ENCODE results near the gene SLC36A3. TPM values are rescaled to one million over a fixed set of nuclear protein-coding genes. Genes with fewer than 3 reads are reported as not detected.

The SLC36A3 gene
- total RNA-seq, 2 experiments from 2014 or later = not detected

DNA sequence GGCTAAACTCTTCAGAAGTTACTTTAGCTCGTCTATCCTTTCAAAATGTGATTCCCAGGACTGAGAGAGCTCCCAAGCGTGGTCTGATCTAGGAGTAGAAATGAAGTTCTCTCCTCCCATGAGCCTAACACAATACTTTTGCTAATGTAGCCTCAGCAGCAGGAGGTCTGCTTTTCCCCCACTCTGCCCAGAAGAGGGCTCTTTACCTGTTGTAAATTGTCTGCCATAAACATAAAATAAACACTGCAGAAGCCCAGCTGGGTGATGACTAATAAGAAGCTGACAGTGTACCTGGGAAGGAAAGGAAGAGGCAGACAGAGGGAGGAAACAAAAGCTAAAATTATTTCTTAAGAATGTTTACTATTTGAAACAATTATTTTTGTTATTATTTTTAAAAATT is 15.4 kb downstream of the SLC36A3 start:
- intact Hi-C loops (cut with micrococcal nuclease; ENCODE audit: unreplicated experiment) = no loop called here
- no peaks in the 10 kb centered on the region for H3K9me3 ChIP-seq (ENCODE audit: low read length)
- no peak overlapping the region for H3K4me2 ChIP-seq (ENCODE audit: low read length)

DNA sequence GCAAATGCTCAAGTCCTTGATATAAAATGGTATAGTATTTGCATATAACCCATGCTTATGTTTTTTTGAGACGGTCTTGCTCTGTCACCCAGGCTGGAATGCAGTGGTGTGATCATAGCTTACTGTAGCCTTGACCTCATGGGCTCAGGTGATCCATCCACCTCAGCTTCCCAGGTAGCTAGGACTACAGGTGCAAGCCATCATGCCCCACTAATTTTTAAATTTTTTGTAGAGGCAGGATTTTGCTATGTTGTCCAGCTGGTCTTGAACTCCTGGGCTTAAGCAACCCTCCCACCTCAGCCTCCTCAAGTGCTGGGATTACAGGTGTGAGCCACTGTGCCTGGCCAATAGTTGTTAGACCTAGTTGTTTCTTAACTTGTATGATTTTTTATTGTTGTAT is 17.3 kb downstream of the SLC36A3 start:
- Histone ChIP-seq H3K9me2 (ENCODE audit: insufficient read depth, low read length) (no peaks in the 10 kb centered on the region; the same call in 1 of the 2 replicates), H2AFZ (ENCODE audit: low read length) (no peak overlapping the region), H3K4me2 (ENCODE audit: low read length) (no peak overlapping the region), H3K4me3 (ENCODE audit: low read depth, low read length, poor library complexity, severe bottlenecking) (no peak overlapping the region), H3K36me3 (ENCODE audit: insufficient read depth, low read length) (no peaks in the 10 kb centered on the region), H3K9me3 (ENCODE audit: low read length) (no peaks in the 10 kb centered on the region), H3K79me2 (ENCODE audit: insufficient read depth, low read depth, low read length) (no peaks in the 10 kb centered on the region), H4K20me1 (ENCODE audit: insufficient read depth, low read length) (no peaks in the 10 kb centered on the region), H3K4me1 (ENCODE audit: insufficient read depth, low read length, poor library complexity, severe bottlenecking) (no peaks in the 10 kb centered on the region), H3K27ac (ENCODE audit: low read depth, low read length, poor library complexity, severe bottlenecking) (no peak overlapping the region)
- no TSS peak for BruUV-seq (replicated peaks)
- CTCF ChIA-PET (ENCODE audit: unreplicated experiment) = no interaction called here
- DNase-seq (ENCODE audit: low spot score) = no peak
- intact Hi-C loops (cut with micrococcal nuclease; ENCODE audit: unreplicated experiment) = no loop called here
- TF ChIP-seq EZH2phosphoT487 (IDR thresholded peaks at IDR 0.05; ENCODE audit: borderline replicate concordance, low read depth, low read length) = no peak
- TF ChIP-seq, protein P1, sequence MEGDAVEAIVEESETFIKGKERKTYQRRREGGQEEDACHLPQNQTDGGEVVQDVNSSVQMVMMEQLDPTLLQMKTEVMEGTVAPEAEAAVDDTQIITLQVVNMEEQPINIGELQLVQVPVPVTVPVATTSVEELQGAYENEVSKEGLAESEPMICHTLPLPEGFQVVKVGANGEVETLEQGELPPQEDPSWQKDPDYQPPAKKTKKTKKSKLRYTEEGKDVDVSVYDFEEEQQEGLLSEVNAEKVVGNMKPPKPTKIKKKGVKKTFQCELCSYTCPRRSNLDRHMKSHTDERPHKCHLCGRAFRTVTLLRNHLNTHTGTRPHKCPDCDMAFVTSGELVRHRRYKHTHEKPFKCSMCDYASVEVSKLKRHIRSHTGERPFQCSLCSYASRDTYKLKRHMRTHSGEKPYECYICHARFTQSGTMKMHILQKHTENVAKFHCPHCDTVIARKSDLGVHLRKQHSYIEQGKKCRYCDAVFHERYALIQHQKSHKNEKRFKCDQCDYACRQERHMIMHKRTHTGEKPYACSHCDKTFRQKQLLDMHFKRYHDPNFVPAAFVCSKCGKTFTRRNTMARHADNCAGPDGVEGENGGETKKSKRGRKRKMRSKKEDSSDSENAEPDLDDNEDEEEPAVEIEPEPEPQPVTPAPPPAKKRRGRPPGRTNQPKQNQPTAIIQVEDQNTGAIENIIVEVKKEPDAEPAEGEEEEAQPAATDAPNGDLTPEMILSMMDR (conservative IDR thresholded peaks at IDR 0.05; ENCODE audit: low read length) = no peak
- POLR2A ChIA-PET = interaction anchor here (0.6 kb wide), 1 partner anchor 23 kb away, joined by 3 read pairs; no protein-coding TSS in a partner anchor

More for the DNA sequence above, 15.4 kb downstream of the SLC36A3 start:
- Histone ChIP-seq H3K4me1 (ENCODE audit: insufficient read depth, low read length, poor library complexity, severe bottlenecking) (no peaks in the 10 kb centered on the region), H3K9me2 (ENCODE audit: insufficient read depth, low read length) (no peaks in the 10 kb centered on the region; the same call in 1 of the 2 replicates), H3K36me3 (ENCODE audit: insufficient read depth, low read length) (no peaks in the 10 kb centered on the region), H4K20me1 (ENCODE audit: insufficient read depth, low read length) (no peaks in the 10 kb centered on the region), H3K79me2 (ENCODE audit: insufficient read depth, low read depth, low read length) (no peaks in the 10 kb centered on the region), H2AFZ (ENCODE audit: low read length) (no peak overlapping the region), H3K4me3 (ENCODE audit: low read depth, low read length, poor library complexity, severe bottlenecking) (no peak overlapping the region), H3K27ac (ENCODE audit: low read depth, low read length, poor library complexity, severe bottlenecking) (no peak overlapping the region)
- TF ChIP-seq, protein P1 (conservative IDR thresholded peaks at IDR 0.05; ENCODE audit: low read length) = peak; percentile 73
- no peak for TF ChIP-seq EZH2phosphoT487 (IDR thresholded peaks at IDR 0.05; ENCODE audit: borderline replicate concordance, low read depth, low read length)
- ChIA-PET CTCF (ENCODE audit: unreplicated experiment) (interaction anchor here (1.2 kb wide), 1 partner anchor 22 kb away, joined by 3 read pairs; no protein-coding TSS in a partner anchor), POLR2A (interaction anchor here (0.6 to 1.2 kb wide), 2 partner anchors 205 to 875 kb away, joined by 3 read pairs; no protein-coding TSS in a partner anchor)
- BruUV-seq (replicated peaks) = no TSS peak
- peak; percentile 44 for DNase-seq (ENCODE audit: low spot score)

DNA sequence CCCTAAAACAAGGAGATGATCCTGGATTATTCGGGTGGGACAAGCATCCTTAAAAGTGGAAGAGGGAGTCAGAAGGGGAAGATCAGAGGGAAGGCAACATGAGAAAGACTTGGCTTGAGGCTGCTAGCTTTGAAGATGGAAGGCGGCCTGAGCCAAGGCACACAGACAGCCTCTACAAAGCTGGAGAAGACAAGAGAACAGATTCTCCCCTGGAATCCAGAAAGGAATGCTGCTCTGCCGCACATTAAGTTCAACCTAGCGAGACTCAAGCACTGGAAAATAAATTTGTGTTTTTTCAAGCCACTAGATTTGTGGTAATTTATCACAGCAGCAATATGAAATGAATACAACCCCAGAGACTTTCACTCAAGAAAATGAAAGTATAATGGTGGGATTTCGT is 17.9 kb downstream of the SLC36A3 start:
- Histone ChIP-seq H3K4me2 (ENCODE audit: low read length) (no peak overlapping the region), H3K4me1 (ENCODE audit: insufficient read depth, low read length, poor library complexity, severe bottlenecking) (no peaks in the 10 kb centered on the region), H3K27ac (ENCODE audit: low read depth, low read length, poor library complexity, severe bottlenecking) (no peak overlapping the region), H3K36me3 (ENCODE audit: insufficient read depth, low read length) (no peaks in the 10 kb centered on the region), H3K79me2 (ENCODE audit: insufficient read depth, low read depth, low read length) (no peaks in the 10 kb centered on the region), H2AFZ (ENCODE audit: low read length) (no peak overlapping the region), H3K4me3 (ENCODE audit: low read depth, low read length, poor library complexity, severe bottlenecking) (no peak overlapping the region), H3K9me3 (ENCODE audit: low read length) (no peaks in the 10 kb centered on the region), H3K9me2 (ENCODE audit: insufficient read depth, low read length) (no peaks in the 10 kb centered on the region; the same call in 1 of the 2 replicates), H4K20me1 (ENCODE audit: insufficient read depth, low read length) (no peaks in the 10 kb centered on the region)
- no peak for DNase-seq (ENCODE audit: low spot score)
- POLR2A ChIA-PET = interaction anchor here (0.6 kb wide), 1 partner anchor 23 kb away, joined by 3 read pairs; no protein-coding TSS in a partner anchor
- CTCF ChIA-PET (ENCODE audit: unreplicated experiment) = no interaction called here
- no TSS peak for BruUV-seq (replicated peaks)
- intact Hi-C loops (cut with micrococcal nuclease; ENCODE audit: unreplicated experiment) = no loop called here
- no peak for TF ChIP-seq EZH2phosphoT487 (IDR thresholded peaks at IDR 0.05; ENCODE audit: borderline replicate concordance, low read depth, low read length)
- TF ChIP-seq, protein P1 (conservative IDR thresholded peaks at IDR 0.05; ENCODE audit: low read length) = no peak

Data from OCI-LY7 (cell line).